Neural cell (in vitro differentiated cells): ENCODE measurements around the gene CUX1.

Experiments
- TAF1 ChIP-seq: IDR thresholded peaks from 2 replicates; pipeline ENCODE4 v1.6.1; 2012; ENCODE audit warnings: low read depth
- TF ChIP-seq, protein P1 (sequence below): fragments of 450-650 bp; IDR thresholded peaks from 2 replicates; pipeline ENCODE4 v1.5.1; 2014; ENCODE audit warnings: antibody characterized with exemption, mild to moderate bottlenecking, moderate library complexity; ENCODE audit not compliant: poor library complexity, severe bottlenecking

DNA sequence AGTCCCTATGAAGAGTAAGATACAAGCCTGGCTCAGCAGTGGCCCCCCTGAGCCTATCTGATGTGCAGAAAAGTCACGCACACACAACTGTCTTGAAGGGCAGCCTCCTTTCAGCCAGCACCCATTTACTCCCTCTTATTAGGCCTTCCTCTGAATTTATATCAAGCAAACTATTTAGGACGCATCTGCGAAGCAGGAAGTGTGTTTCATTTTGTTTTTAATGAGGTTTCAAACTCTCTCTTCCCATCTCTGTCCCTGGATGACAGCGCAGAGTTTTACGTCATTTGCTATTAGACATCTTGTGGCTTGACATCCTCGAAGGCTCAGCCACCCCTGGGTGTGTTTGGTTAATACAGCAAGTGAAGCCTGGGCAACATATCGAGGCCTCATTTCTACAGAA, 79.5 kb downstream of the CUX1 start:
- TF ChIP-seq, protein P1, sequence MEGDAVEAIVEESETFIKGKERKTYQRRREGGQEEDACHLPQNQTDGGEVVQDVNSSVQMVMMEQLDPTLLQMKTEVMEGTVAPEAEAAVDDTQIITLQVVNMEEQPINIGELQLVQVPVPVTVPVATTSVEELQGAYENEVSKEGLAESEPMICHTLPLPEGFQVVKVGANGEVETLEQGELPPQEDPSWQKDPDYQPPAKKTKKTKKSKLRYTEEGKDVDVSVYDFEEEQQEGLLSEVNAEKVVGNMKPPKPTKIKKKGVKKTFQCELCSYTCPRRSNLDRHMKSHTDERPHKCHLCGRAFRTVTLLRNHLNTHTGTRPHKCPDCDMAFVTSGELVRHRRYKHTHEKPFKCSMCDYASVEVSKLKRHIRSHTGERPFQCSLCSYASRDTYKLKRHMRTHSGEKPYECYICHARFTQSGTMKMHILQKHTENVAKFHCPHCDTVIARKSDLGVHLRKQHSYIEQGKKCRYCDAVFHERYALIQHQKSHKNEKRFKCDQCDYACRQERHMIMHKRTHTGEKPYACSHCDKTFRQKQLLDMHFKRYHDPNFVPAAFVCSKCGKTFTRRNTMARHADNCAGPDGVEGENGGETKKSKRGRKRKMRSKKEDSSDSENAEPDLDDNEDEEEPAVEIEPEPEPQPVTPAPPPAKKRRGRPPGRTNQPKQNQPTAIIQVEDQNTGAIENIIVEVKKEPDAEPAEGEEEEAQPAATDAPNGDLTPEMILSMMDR, result no peak
- TF ChIP-seq TAF1, result no peak
